ENCODE results near the gene KIF21B.
"Not testable (repeated sequence)": the region's sequence is repeated elsewhere in the genome, so short reads cannot be mapped to it uniquely, and the experiment has no call there.

DNA sequence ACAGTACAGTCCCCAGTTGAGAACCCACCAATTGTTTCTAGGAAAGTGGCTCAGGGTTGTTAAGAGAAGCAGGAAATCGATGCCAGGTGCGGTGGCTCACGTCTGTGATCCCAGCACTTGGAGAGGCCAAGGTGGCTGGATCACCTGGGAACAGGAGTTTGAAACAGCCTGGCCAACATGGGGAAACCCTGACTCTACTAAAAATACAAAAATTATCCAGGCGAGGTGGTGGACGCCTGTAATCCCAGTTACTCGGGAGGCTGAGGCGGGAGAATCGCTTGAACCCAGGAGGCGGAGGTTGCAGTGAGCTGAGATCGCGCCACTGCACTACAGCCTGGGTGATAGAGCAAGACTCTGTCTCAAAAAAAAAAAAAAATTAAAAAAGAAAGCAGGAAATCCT, 61.4 kb downstream of the KIF21B start:
- not testable (repeated sequence) for TF ChIP-seq CTCF (IDR thresholded peaks at IDR 0.05); ZFX (IDR thresholded peaks at IDR 0.05; ENCODE audit: borderline replicate concordance)
